ENCODE measurements around the gene MTMR3. TPM values are rescaled to one million over a fixed set of nuclear protein-coding genes. Genes with fewer than 3 reads are reported as not detected.

MTMR3 gene
- total RNA-seq, 1 donor from 2014 or later, result 41.0 TPM

DNA sequence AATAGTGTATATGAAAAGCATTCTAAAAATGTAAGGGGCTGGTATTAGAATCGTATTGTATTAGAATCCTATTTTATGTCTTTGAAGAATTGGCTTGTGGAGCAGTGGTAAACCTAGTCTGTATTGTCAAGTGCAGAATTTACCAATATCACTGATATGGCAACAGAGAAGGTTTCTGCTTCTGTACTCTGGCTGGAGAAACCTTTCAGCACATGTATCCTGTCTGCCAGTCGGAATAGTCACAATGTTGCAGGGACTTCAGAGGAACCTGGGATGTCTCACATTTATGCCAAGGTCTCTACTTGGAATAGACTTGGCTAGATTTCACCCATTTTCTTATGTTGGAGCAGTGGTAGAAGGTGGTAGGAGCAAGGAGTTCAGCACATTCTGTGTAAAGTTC lies 4.4 kb downstream of the MTMR3 start:
- no peak overlapping the region for H3K4me3 Mint-ChIP-seq (ENCODE audit: unreplicated experiment)
- no peaks in the 10 kb centered on the region for H3K36me3 Mint-ChIP-seq (ENCODE audit: low read depth, unreplicated experiment)
- Histone ChIP-seq H3K9me3 (ENCODE audit: insufficient read depth, low read depth, low read length) (no peaks in the 10 kb centered on the region), H3K79me2 (ENCODE audit: insufficient read depth, low read length) (peaks cover 92% of the 10 kb centered on the region), H3K4me1 (ENCODE audit: insufficient read depth, low read length) (peaks cover 4% of the 10 kb centered on the region), H3K36me3 (ENCODE audit: insufficient read depth, low read length) (no peaks in the 10 kb centered on the region), H3K4me2 (ENCODE audit: low read length) (no peak overlapping the region), H3K4me3 (ENCODE audit: insufficient read depth, low read depth, low read length) (no peak overlapping the region), H3K27me3 (ENCODE audit: insufficient read depth, low read length) (no peaks in the 10 kb centered on the region), H4K20me1 (ENCODE audit: insufficient read depth, low read length) (peaks cover 68% of the 10 kb centered on the region), H3K27ac (ENCODE audit: low read depth, low read length) (no peak overlapping the region), H3K9ac (ENCODE audit: low read length) (no peak overlapping the region), H2AFZ (ENCODE audit: low read depth, low read length) (no peak overlapping the region)
- no peaks in the 10 kb centered on the region for H3K9me3 Mint-ChIP-seq (ENCODE audit: unreplicated experiment)
- DNase-seq (ENCODE audit: low read depth) (no peak), FAIRE-seq (no peak)
- no peak overlapping the region for H3K27ac Mint-ChIP-seq (ENCODE audit: unreplicated experiment)
- TF ChIP-seq, protein P1, sequence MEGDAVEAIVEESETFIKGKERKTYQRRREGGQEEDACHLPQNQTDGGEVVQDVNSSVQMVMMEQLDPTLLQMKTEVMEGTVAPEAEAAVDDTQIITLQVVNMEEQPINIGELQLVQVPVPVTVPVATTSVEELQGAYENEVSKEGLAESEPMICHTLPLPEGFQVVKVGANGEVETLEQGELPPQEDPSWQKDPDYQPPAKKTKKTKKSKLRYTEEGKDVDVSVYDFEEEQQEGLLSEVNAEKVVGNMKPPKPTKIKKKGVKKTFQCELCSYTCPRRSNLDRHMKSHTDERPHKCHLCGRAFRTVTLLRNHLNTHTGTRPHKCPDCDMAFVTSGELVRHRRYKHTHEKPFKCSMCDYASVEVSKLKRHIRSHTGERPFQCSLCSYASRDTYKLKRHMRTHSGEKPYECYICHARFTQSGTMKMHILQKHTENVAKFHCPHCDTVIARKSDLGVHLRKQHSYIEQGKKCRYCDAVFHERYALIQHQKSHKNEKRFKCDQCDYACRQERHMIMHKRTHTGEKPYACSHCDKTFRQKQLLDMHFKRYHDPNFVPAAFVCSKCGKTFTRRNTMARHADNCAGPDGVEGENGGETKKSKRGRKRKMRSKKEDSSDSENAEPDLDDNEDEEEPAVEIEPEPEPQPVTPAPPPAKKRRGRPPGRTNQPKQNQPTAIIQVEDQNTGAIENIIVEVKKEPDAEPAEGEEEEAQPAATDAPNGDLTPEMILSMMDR (IDR thresholded peaks at IDR 0.05; ENCODE audit: insufficient read depth, low read depth, low read length), result no peak
- TF ChIP-seq EZH2 (IDR thresholded peaks at IDR 0.05; ENCODE audit: insufficient read depth, low read length), result no peak
- H3K4me1 Mint-ChIP-seq (ENCODE audit: low read depth, unreplicated experiment), result peaks cover 6% of the 10 kb centered on the region
- H3K27me3 Mint-ChIP-seq (ENCODE audit: low read depth, unreplicated experiment), result no peaks in the 10 kb centered on the region

DNA sequence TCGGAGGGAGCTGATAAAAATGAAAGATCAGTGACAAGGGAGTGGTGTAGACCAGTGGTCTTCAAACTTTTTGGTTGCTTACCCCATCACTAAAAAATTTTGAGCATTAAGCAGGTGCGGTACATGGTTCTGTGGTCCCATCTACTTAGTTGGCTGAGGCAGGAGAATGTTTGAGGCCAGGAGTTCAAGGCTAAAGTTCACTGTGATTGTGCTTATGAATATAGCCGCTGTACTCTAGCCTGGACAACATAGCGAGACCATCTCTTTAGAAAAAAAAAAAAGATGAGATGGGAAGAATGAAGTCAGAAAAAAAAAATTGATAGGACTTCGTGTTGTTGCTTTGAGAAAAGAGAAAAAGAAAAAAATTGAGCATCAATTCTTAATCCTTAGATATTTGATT lies 7.8 kb downstream of the MTMR3 start:
- DNase-seq (ENCODE audit: low read depth) (no peak), FAIRE-seq (no peak)
- Histone ChIP-seq H3K4me1 (ENCODE audit: insufficient read depth, low read length) (no peaks in the 10 kb centered on the region), H2AFZ (ENCODE audit: low read depth, low read length) (no peak overlapping the region), H3K27ac (ENCODE audit: low read depth, low read length) (no peak overlapping the region), H3K36me3 (ENCODE audit: insufficient read depth, low read length) (no peaks in the 10 kb centered on the region), H4K20me1 (ENCODE audit: insufficient read depth, low read length) (peaks cover 76% of the 10 kb centered on the region), H3K79me2 (ENCODE audit: insufficient read depth, low read length) (peaks cover 98% of the 10 kb centered on the region), H3K4me2 (ENCODE audit: low read length) (no peak overlapping the region), H3K4me3 (ENCODE audit: insufficient read depth, low read depth, low read length) (no peak overlapping the region), H3K9me3 (ENCODE audit: insufficient read depth, low read depth, low read length) (no peaks in the 10 kb centered on the region), H3K27me3 (ENCODE audit: insufficient read depth, low read length) (no peaks in the 10 kb centered on the region), H3K9ac (ENCODE audit: low read length) (no peak overlapping the region)
- Mint-ChIP-seq H3K4me3 (ENCODE audit: unreplicated experiment) (no peak overlapping the region), H3K9me3 (ENCODE audit: unreplicated experiment) (no peaks in the 10 kb centered on the region), H3K36me3 (ENCODE audit: low read depth, unreplicated experiment) (no peaks in the 10 kb centered on the region), H3K4me1 (ENCODE audit: low read depth, unreplicated experiment) (peaks cover 14% of the 10 kb centered on the region), H3K27me3 (ENCODE audit: low read depth, unreplicated experiment) (no peaks in the 10 kb centered on the region), H3K27ac (ENCODE audit: unreplicated experiment) (no peak overlapping the region)
- no peak for TF ChIP-seq EZH2 (IDR thresholded peaks at IDR 0.05; ENCODE audit: insufficient read depth, low read length)
- TF ChIP-seq, protein P1 (IDR thresholded peaks at IDR 0.05; ENCODE audit: insufficient read depth, low read depth, low read length), result no peak

DNA sequence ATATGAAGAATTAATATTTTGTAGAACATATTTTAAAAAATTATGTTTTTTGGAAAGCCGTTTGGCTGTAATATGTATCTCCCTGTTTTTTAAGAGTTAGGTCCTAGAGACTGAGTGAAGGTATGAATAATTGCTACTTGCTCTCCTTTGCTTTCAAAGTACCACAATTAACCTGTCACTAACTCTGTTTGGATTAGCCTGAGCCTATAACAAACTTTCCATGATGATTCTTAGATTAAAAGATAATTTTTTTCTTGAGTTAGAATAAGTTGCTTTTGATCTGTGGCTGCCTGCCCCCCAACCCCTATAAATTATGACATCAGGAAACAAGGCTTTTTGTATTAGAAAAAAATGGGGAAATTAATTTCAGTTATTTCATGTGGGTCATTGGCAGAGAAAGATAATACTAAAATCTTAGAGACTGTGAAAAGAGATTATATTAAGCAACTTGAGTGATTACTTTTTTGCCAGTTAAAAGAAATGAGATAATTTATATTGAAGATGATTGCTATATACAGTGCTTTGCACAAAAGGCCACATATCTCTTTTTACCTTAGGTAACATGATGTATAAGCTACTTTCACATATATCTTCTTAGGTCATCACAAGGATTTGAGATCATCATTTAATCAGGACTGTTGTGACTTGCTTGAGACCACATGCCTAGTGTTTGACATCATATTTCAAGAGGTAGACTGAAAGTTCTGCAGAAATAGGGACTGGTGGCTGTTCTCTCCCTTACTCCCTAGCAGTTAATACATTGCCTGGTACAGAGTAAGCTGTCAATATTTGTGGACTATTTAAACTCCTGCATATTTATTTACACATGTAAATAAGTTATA lies 9.6 kb downstream of the MTMR3 start:
- no peak overlapping the region for H3K4me2 ChIP-seq (ENCODE audit: low read length)
- no peaks in the 10 kb centered on the region for H3K36me3 ChIP-seq (ENCODE audit: insufficient read depth, low read length)
- no peak for TF ChIP-seq EZH2 (IDR thresholded peaks at IDR 0.05; ENCODE audit: insufficient read depth, low read length)
- TF ChIP-seq, protein P1 (IDR thresholded peaks at IDR 0.05; ENCODE audit: insufficient read depth, low read depth, low read length), result no peak
- no peaks in the 10 kb centered on the region for H3K4me1 ChIP-seq (ENCODE audit: insufficient read depth, low read length)
- H3K27ac Mint-ChIP-seq (ENCODE audit: unreplicated experiment), result no peak overlapping the region
- H3K27ac ChIP-seq (ENCODE audit: low read depth, low read length), result no peak overlapping the region
- no peaks in the 10 kb centered on the region for H3K9me3 ChIP-seq (ENCODE audit: insufficient read depth, low read depth, low read length)
- no peak overlapping the region for H3K9ac ChIP-seq (ENCODE audit: low read length)
- no peaks in the 10 kb centered on the region for H3K9me3 Mint-ChIP-seq (ENCODE audit: unreplicated experiment)
- DNase-seq (ENCODE audit: low read depth) (no peak), FAIRE-seq (peak; percentile 17)
- peaks cover 97% of the 10 kb centered on the region for H3K79me2 ChIP-seq (ENCODE audit: insufficient read depth, low read length)
- no peaks in the 10 kb centered on the region for H3K27me3 ChIP-seq (ENCODE audit: insufficient read depth, low read length)
- no peaks in the 10 kb centered on the region for H3K27me3 Mint-ChIP-seq (ENCODE audit: low read depth, unreplicated experiment)
- H2AFZ ChIP-seq (ENCODE audit: low read depth, low read length), result no peak overlapping the region
- peaks cover 74% of the 10 kb centered on the region for H4K20me1 ChIP-seq (ENCODE audit: insufficient read depth, low read length)
- H3K4me3 ChIP-seq (ENCODE audit: insufficient read depth, low read depth, low read length), result no peak overlapping the region
- no peaks in the 10 kb centered on the region for H3K36me3 Mint-ChIP-seq (ENCODE audit: low read depth, unreplicated experiment)
- no peak overlapping the region for H3K4me3 Mint-ChIP-seq (ENCODE audit: unreplicated experiment)
- H3K4me1 Mint-ChIP-seq (ENCODE audit: low read depth, unreplicated experiment), result peaks cover 14% of the 10 kb centered on the region
